ENCODE data around the gene SLC9A9. TPM values are rescaled to one million over a fixed set of nuclear protein-coding genes. Genes with fewer than 3 reads are reported as not detected.

The SLC9A9 gene
- total and polyA plus RNA-seq, 2 experiments from 2014 or later: 2.2 to 6.8 TPM

DNA sequence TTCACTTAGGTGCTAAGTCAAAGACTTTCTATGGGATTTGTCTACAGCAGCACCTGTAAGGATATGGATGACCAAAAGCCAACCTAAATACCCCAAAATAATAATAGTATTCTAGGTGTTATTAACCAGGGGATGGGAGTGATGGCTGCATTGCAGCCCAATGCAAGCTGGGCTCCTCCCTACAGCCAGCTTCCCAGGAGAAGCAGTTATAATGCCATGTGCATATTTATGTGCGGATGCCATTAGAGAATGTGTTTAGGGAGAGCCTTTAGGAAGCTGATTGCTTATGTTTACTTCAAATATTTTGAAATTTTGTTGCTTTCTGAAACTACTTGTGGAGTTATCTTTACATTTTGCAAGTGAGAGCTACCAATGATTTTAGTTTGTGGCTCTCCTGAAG lies 491.4 kb downstream of the SLC9A9 start:
- no peak for DNase-seq (ENCODE audit: low spot score)
- Histone ChIP-seq H2AFZ (no peak overlapping the region), H3K4me2 (no peak overlapping the region), H3K27ac (no peak overlapping the region), H3K9me2 (replicated peaks; ENCODE audit: insufficient read depth) (no peaks in the 10 kb centered on the region), H3K79me2 (no peaks in the 10 kb centered on the region), H3K27me3 (no peaks in the 10 kb centered on the region), H3K9me3 (ENCODE audit: low read depth) (no peaks in the 10 kb centered on the region), H4K20me1 (ENCODE audit: insufficient read depth, poor library complexity, severe bottlenecking) (no peaks in the 10 kb centered on the region), H3K4me3 (no peak overlapping the region), H3K4me1 (ENCODE audit: insufficient read depth) (peaks cover 6% of the 10 kb centered on the region), H3K36me3 (replicated peaks; ENCODE audit: insufficient read depth, low read depth) (no peaks in the 10 kb centered on the region)
- TF ChIP-seq EZH2 (IDR thresholded peaks at IDR 0.05; ENCODE audit: borderline replicate concordance): no peak
- TF ChIP-seq, protein P1, sequence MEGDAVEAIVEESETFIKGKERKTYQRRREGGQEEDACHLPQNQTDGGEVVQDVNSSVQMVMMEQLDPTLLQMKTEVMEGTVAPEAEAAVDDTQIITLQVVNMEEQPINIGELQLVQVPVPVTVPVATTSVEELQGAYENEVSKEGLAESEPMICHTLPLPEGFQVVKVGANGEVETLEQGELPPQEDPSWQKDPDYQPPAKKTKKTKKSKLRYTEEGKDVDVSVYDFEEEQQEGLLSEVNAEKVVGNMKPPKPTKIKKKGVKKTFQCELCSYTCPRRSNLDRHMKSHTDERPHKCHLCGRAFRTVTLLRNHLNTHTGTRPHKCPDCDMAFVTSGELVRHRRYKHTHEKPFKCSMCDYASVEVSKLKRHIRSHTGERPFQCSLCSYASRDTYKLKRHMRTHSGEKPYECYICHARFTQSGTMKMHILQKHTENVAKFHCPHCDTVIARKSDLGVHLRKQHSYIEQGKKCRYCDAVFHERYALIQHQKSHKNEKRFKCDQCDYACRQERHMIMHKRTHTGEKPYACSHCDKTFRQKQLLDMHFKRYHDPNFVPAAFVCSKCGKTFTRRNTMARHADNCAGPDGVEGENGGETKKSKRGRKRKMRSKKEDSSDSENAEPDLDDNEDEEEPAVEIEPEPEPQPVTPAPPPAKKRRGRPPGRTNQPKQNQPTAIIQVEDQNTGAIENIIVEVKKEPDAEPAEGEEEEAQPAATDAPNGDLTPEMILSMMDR (IDR thresholded peaks at IDR 0.05; ENCODE audit: poor library complexity): no peak
- TF ChIP-seq EZH2phosphoT487 (IDR thresholded peaks at IDR 0.05; ENCODE audit: low read depth, severe bottlenecking, unreplicated experiment): no peak
- WGBS (ENCODE audit: low lambda C conversion rate, missing lambda C conversion rate): 97% methylated on average over 1 of the region's 1 CpG

DNA sequence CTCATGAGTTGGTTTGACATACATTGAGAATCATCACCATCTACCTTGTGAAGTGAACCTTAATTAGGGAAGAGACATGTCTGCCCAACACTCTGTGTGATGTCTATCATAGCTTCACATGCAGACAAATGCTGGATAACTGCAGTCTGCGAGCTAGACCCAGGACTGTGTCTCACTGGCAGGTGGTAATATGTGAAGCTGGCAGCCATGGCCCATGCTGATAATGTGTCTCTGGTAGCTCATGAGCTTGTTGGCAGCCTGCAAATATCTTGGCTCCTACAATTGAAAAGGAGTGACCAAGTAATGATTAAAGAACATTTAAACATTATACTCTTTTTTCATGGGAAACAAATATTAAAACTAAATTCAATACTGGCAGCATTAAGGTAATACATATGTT lies 493.9 kb downstream of the SLC9A9 start:
- H4K20me1 ChIP-seq (ENCODE audit: insufficient read depth, poor library complexity, severe bottlenecking): no peaks in the 10 kb centered on the region
- H3K9me2 ChIP-seq (replicated peaks; ENCODE audit: insufficient read depth): no peaks in the 10 kb centered on the region
- TF ChIP-seq EZH2phosphoT487 (IDR thresholded peaks at IDR 0.05; ENCODE audit: low read depth, severe bottlenecking, unreplicated experiment) (no peak), EZH2 (IDR thresholded peaks at IDR 0.05; ENCODE audit: borderline replicate concordance) (no peak)
- TF ChIP-seq, protein P1 (IDR thresholded peaks at IDR 0.05; ENCODE audit: poor library complexity): no peak
- no peaks in the 10 kb centered on the region for H3K27me3 ChIP-seq
- no peak for DNase-seq (ENCODE audit: low spot score)
- H3K4me2 ChIP-seq: no peak overlapping the region
- H3K4me3 ChIP-seq: no peak overlapping the region
- 95% methylated on average over 1 of the region's 1 CpG for WGBS (ENCODE audit: low lambda C conversion rate, missing lambda C conversion rate)
- no peak overlapping the region for H3K27ac ChIP-seq
- no peaks in the 10 kb centered on the region for H3K36me3 ChIP-seq (replicated peaks; ENCODE audit: insufficient read depth, low read depth)
- H3K4me1 ChIP-seq (ENCODE audit: insufficient read depth): peaks cover 8% of the 10 kb centered on the region
- H3K9me3 ChIP-seq (ENCODE audit: low read depth): no peaks in the 10 kb centered on the region
- H3K79me2 ChIP-seq: no peaks in the 10 kb centered on the region
- H2AFZ ChIP-seq: no peak overlapping the region

DNA sequence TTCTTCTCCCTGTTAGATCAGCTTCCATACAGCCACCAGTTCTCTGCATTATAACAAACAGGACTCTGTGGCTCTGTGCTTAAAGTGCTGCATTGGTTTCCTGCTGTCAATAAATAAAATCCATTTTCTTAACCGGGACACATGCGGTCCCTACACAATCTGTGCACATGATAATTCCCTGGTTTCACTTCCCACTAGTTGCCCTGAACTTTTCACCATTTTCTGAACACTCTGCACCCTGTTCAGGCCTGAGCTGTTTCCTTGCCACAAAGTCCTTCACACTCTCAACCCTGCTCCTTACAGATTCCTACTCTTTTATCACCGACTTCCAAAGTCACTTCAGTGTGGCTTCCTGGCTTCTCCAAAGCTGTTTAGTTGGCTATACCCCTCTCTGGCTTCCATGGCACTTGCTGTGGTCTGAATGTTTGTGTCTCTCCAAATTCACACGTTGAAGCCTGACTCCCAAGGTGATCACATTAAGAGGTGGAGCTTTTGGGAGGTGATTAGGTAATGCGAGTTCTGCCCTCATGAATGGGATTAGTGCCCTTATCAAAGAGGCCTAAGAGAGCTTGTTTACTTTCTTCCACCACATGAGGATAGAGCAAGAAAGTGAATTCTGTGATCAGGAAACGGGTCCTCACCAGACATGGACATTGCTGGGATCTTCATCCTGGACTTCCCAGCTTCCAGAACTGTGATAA lies 495.3 kb downstream of the SLC9A9 start:
- DNase-seq (ENCODE audit: low spot score): no peak
- H3K4me2 ChIP-seq: no peak overlapping the region
- H3K27me3 ChIP-seq: no peaks in the 10 kb centered on the region
- no peaks in the 10 kb centered on the region for H3K9me2 ChIP-seq (replicated peaks; ENCODE audit: insufficient read depth)
- no peak overlapping the region for H3K4me3 ChIP-seq
- H2AFZ ChIP-seq: no peak overlapping the region
- TF ChIP-seq EZH2phosphoT487 (IDR thresholded peaks at IDR 0.05; ENCODE audit: low read depth, severe bottlenecking, unreplicated experiment) (no peak), EZH2 (IDR thresholded peaks at IDR 0.05; ENCODE audit: borderline replicate concordance) (no peak)
- TF ChIP-seq, protein P1 (IDR thresholded peaks at IDR 0.05; ENCODE audit: poor library complexity): no peak
- H3K9me3 ChIP-seq (ENCODE audit: low read depth): no peaks in the 10 kb centered on the region
- H4K20me1 ChIP-seq (ENCODE audit: insufficient read depth, poor library complexity, severe bottlenecking): no peaks in the 10 kb centered on the region
- H3K27ac ChIP-seq: no peak overlapping the region
- H3K79me2 ChIP-seq: no peaks in the 10 kb centered on the region
- no peaks in the 10 kb centered on the region for H3K36me3 ChIP-seq (replicated peaks; ENCODE audit: insufficient read depth, low read depth)
- WGBS (ENCODE audit: low lambda C conversion rate, missing lambda C conversion rate): 66% methylated on average over 6 of the region's 6 CpGs
- H3K4me1 ChIP-seq (ENCODE audit: insufficient read depth): peaks cover 8% of the 10 kb centered on the region
